A673 (cell line): ENCODE measurements around the gene SNRNP40. TPM values are rescaled to one million over a fixed set of nuclear protein-coding genes. Genes with fewer than 3 reads are reported as not detected.

Source experiments
- BruUV-seq: library from RNA; stranded (reverse); fragments of 400-500 nt; replicated peaks from 2 replicates; lab custom pipeline; 2021; lab: Mats Ljungman, UMichigan
- CTCF ChIA-PET: fragments of 300-600 bp; sonication (Branson Sonifier 250); formaldehyde crosslinking; loops from one replicate; lab custom pipeline; 2022; ENCODE audit warnings: antibody characterized with exemption; lab: Charles Lee
- POLR2A ChIA-PET: fragments of 300-600 bp; sonication (Branson Sonifier 250); formaldehyde crosslinking; loops from one replicate; lab custom pipeline; 2022; ENCODE audit warnings: antibody characterized with exemption; ENCODE audit not compliant: low non-redundant PET; lab: Charles Lee
- DNase-seq: peaks from one replicate; pipeline ENCODE4 v3.0.0-alpha.2; 2015; ENCODE audit warnings: low spot score
- H3K27ac ChIP-seq: fragments of 200-600 bp; sonication (generic); 2 replicates; pipeline ENCODE4 v1.5.1; 2016; ENCODE audit warnings: mixed run types, low read depth, mild to moderate bottlenecking, mixed read lengths, antibody characterized with exemption, low read length; ENCODE audit not compliant: poor library complexity, severe bottlenecking
- H3K27me3 ChIP-seq: fragments of 200-600 bp; sonication (generic); replicated peaks from 2 replicates; pipeline ENCODE4 v1.6.1; 2017; ENCODE audit warnings: mixed run types, low read depth, mild to moderate bottlenecking, mixed read lengths, antibody characterized with exemption, low read length; ENCODE audit not compliant: insufficient read depth, poor library complexity
- H3K36me3 ChIP-seq: fragments of 200-600 bp; sonication (generic); 2 replicates; pipeline ENCODE4 v1.6.1; 2016; ENCODE audit warnings: mixed run types, mild to moderate bottlenecking, mixed read lengths, antibody characterized with exemption, low read length; ENCODE audit not compliant: insufficient read depth, poor library complexity, severe bottlenecking
- H3K4me1 ChIP-seq: fragments of 200-600 bp; sonication (generic); 2 replicates; pipeline ENCODE4 v1.6.1; 2017; ENCODE audit warnings: mixed run types, mild to moderate bottlenecking, mixed read lengths, antibody characterized with exemption, low read length; ENCODE audit not compliant: insufficient read depth, poor library complexity, severe bottlenecking
- H3K4me3 ChIP-seq: fragments of 200-600 bp; sonication (generic); 2 replicates; pipeline ENCODE4 v1.5.1; 2016; ENCODE audit warnings: low read depth, mixed run types, mild to moderate bottlenecking, mixed read lengths, low read length; ENCODE audit not compliant: poor library complexity, severe bottlenecking
- H3K9me3 ChIP-seq: fragments of 200-600 bp; sonication (generic); 2 replicates; pipeline ENCODE4 v1.6.1; 2016; ENCODE audit warnings: mixed run types, low read depth, mild to moderate bottlenecking, mixed read lengths, antibody characterized with exemption, low read length; ENCODE audit not compliant: poor library complexity, severe bottlenecking
- CTCF ChIP-seq: fragments of 300-800, 200-600 bp; sonication (generic); conservative IDR thresholded peaks from 2 replicates; pipeline ENCODE4 v1.5.1; 2017; ENCODE audit warnings: low read depth, mild to moderate bottlenecking, antibody characterized with exemption, low read length, moderate library complexity, mixed read lengths
- EZH2 ChIP-seq: fragments of 200-600 bp; sonication (generic); IDR thresholded peaks from 2 replicates; pipeline ENCODE4 v1.6.1; 2017; ENCODE audit warnings: borderline replicate concordance, low read depth, mild to moderate bottlenecking, mixed read lengths, antibody characterized with exemption, low read length; ENCODE audit not compliant: poor library complexity, severe bottlenecking
- intact Hi-C: fragments of 100-400 bp; cut with micrococcal nuclease; formaldehyde crosslinking; loops from one replicate; pipeline ENCODE4 v1.10.0; 2022; ENCODE audit not compliant: unreplicated experiment
- total RNA-seq: library from RNA; stranded (reverse); gene quantifications from 2 replicates; pipeline ENCODE4 v1.2.3, GENCODE V29; 2021

SNRNP40 gene
- total RNA-seq, 1 experiment from 2014 or later: 121 TPM

GRCh38 chr1:31224068-31224467 lies 72.5 kb downstream of the SNRNP40 start:
- BruUV-seq: no TSS peak

GRCh38 chr1:31222176-31222575 lies 74.4 kb downstream of the SNRNP40 start:
- intact Hi-C loops: no loop called here
- Histone ChIP-seq H3K4me3 (no peak overlapping the region), H3K36me3 (no peaks in the 10 kb centered on the region), H3K9me3 (no peaks in the 10 kb centered on the region), H3K27me3 (no peaks in the 10 kb centered on the region), H3K4me1 (no peaks in the 10 kb centered on the region), H3K27ac (no peak overlapping the region)
- DNase-seq: no peak
- POLR2A ChIA-PET: no interaction called here
- no TSS peak for BruUV-seq
- CTCF ChIA-PET: no interaction called here
- no peak for TF ChIP-seq EZH2
- no peak for TF ChIP-seq CTCF

More at GRCh38 chr1:31224068-31224467, 72.5 kb downstream of the SNRNP40 start:
- Histone ChIP-seq H3K27me3 (no peaks in the 10 kb centered on the region), H3K36me3 (no peaks in the 10 kb centered on the region), H3K4me1 (no peaks in the 10 kb centered on the region), H3K9me3 (no peaks in the 10 kb centered on the region), H3K27ac (no peak overlapping the region), H3K4me3 (no peak overlapping the region)
- POLR2A ChIA-PET: no interaction called here
- DNase-seq: no peak
- CTCF ChIA-PET: no interaction called here
- TF ChIP-seq CTCF (no peak), EZH2 (no peak)
- intact Hi-C loops: no loop called here

- intact Hi-C loops: no loop called here
- no peak overlapping the region for H3K27ac ChIP-seq
Observed at GRCh38 chr1:31221072-31221471, 75.5 kb downstream of the SNRNP40 start.

More at GRCh38 chr1:31221072-31221471, 75.5 kb downstream of the SNRNP40 start:
- H3K36me3 ChIP-seq: no peaks in the 10 kb centered on the region
- H3K4me3 ChIP-seq: no peak overlapping the region
- H3K9me3 ChIP-seq: no peaks in the 10 kb centered on the region
- ChIA-PET POLR2A (no interaction called here), CTCF (no interaction called here)
- BruUV-seq: no TSS peak
- no peaks in the 10 kb centered on the region for H3K27me3 ChIP-seq
- DNase-seq: no peak
- TF ChIP-seq EZH2 (no peak), CTCF (no peak)
- no peaks in the 10 kb centered on the region for H3K4me1 ChIP-seq
